ENCODE measurements around the gene METTL6.
"Not testable (repeated sequence)": the region's sequence is repeated elsewhere in the genome, so short reads cannot be mapped to it uniquely, and the experiment has no call there.

Gene METTL6

GRCh38 chr3:15401936-15402335, 25.4 kb downstream of the METTL6 start:
- DNase-seq: no peak

- DNase-seq: no peak
Observed at GRCh38 chr3:15399970-15400369, 27.4 kb downstream of the METTL6 start.

GRCh38 chr3:15398731-15399133, 28.6 kb downstream of the METTL6 start:
- peak; percentile 7 to 20 for DNase-seq

GRCh38 chr3:15393252-15393651, 34.1 kb downstream of the METTL6 start:
- DNase-seq: not testable (repeated sequence)

- no peak for DNase-seq
Observed at GRCh38 chr3:15391007-15391406, 36.3 kb downstream of the METTL6 start.

GRCh38 chr3:15390460-15390859, 36.9 kb downstream of the METTL6 start:
- no peak for DNase-seq

GRCh38 chr3:15388335-15388734, 39.0 kb downstream of the METTL6 start:
- DNase-seq: not testable (repeated sequence)

- DNase-seq: no peak
Observed at GRCh38 chr3:15387735-15388134, 39.6 kb downstream of the METTL6 start.

GRCh38 chr3:15387171-15387581, 40.2 kb downstream of the METTL6 start:
- no peak for DNase-seq

- not testable (repeated sequence) for DNase-seq
Observed at GRCh38 chr3:15386654-15386955, 40.7 kb downstream of the METTL6 start.

- DNase-seq: no peak
Observed at GRCh38 chr3:15385901-15386653, 41.3 kb downstream of the METTL6 start.

GRCh38 chr3:15385238-15385695, 42.1 kb downstream of the METTL6 start:
- DNase-seq: not testable (repeated sequence)

- no peak for DNase-seq
Observed at GRCh38 chr3:15384510-15385237, 42.7 kb downstream of the METTL6 start.

GRCh38 chr3:15382405-15382923, 44.9 kb downstream of the METTL6 start:
- DNase-seq: no peak

GRCh38 chr3:15380980-15381890, 46.1 kb downstream of the METTL6 start:
- DNase-seq: peak in 1 of 2 experiments; percentile 3

- DNase-seq: peak; percentile 92
Observed at GRCh38 chr3:15377961-15378791, 49.2 kb downstream of the METTL6 start.

GRCh38 chr3:15375461-15376000, 51.8 kb downstream of the METTL6 start:
- no peak for DNase-seq

- no peak for DNase-seq
Observed at GRCh38 chr3:15372918-15373317, 54.4 kb downstream of the METTL6 start.

- no peak for DNase-seq
Observed at GRCh38 chr3:15368561-15369135, 58.7 kb downstream of the METTL6 start.

- DNase-seq: no peak
Observed at GRCh38 chr3:15367059-15367458, 60.3 kb downstream of the METTL6 start.

GRCh38 chr3:15364078-15364477, 63.3 kb downstream of the METTL6 start:
- DNase-seq: not testable (repeated sequence)

All from AML-193 (cell line).